ENCODE results near the gene HSH2D. TPM values are rescaled to one million over a fixed set of nuclear protein-coding genes. Genes with fewer than 3 reads are reported as not detected.

The HSH2D gene
- total RNA-seq, 2 donors from 2014 or later, result 0.66 to 0.68 TPM

DNA sequence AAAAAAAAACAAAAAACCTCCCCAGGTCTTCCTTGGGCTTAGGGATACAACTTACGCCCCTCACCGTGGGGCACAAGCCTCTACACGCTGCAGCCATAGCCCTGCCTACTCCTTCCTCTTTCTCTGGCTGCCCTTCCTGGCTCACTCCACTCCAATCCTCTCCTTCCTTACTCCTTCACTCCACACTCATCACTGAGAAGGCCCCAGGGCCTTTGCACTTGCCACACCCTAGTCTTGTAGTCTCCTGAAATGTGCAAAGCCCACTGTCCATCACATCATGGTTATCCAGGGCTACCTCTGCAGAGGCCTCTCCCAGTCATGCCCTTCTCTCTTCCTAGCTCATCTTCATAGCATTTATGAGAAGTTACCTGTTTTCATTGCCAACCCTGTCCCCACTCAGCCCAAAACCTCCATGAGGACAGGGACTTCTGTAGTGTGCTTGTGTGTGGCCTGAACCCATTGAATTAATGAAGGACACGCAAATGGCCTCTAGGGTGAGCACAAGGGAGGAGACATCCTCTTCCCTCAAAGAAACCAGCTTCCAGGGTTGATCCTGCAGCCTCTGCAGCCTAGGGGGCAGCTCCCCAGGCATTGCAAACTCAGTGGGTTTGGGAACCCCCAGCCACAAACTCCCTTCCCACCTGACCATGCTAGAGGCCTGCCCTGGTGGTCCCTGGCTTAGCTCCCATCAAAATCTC lies 7.9 kb upstream of the HSH2D start:
- no peak overlapping the region for H3K4me3 ChIP-seq (ENCODE audit: low read length)
- no peak overlapping the region for H3K27ac Mint-ChIP-seq
- peaks cover 1% of the 10 kb centered on the region for H3K9me3 Mint-ChIP-seq
- H3K9me3 ChIP-seq (ENCODE audit: control insufficient read depth, low read length), result no peaks in the 10 kb centered on the region
- no peak overlapping the region for H3K9ac ChIP-seq (ENCODE audit: extremely low read depth, low read length, poor library complexity, severe bottlenecking)
- no peak overlapping the region for H3K4me3 Mint-ChIP-seq
- H3K27me3 ChIP-seq (ENCODE audit: control insufficient read depth, insufficient read depth, low read length, poor library complexity, severe bottlenecking), result no peaks in the 10 kb centered on the region
- no peaks in the 10 kb centered on the region for H3K4me1 ChIP-seq (ENCODE audit: control insufficient read depth, insufficient read depth, low read length)
- WGBS, 2 experiments (ENCODE audit: insufficient coverage in 1 of 2, insufficient read length in 1 of 2), result 65 to 72% methylated on average over 4 of the region's 4 CpGs
- no peak overlapping the region for H3K27ac ChIP-seq (ENCODE audit: low read depth, low read length)
- H3K36me3 ChIP-seq (ENCODE audit: control insufficient read depth, insufficient read depth, low read length), result peaks cover 39% of the 10 kb centered on the region
- H3K36me3 Mint-ChIP-seq (ENCODE audit: low read depth), result peaks cover 43% of the 10 kb centered on the region
- H3K4me1 Mint-ChIP-seq, result no peaks in the 10 kb centered on the region
- H3K27me3 Mint-ChIP-seq (ENCODE audit: insufficient read depth), result peaks cover 12% of the 10 kb centered on the region
- no peak for DNase-seq
- TF ChIP-seq, protein P1, sequence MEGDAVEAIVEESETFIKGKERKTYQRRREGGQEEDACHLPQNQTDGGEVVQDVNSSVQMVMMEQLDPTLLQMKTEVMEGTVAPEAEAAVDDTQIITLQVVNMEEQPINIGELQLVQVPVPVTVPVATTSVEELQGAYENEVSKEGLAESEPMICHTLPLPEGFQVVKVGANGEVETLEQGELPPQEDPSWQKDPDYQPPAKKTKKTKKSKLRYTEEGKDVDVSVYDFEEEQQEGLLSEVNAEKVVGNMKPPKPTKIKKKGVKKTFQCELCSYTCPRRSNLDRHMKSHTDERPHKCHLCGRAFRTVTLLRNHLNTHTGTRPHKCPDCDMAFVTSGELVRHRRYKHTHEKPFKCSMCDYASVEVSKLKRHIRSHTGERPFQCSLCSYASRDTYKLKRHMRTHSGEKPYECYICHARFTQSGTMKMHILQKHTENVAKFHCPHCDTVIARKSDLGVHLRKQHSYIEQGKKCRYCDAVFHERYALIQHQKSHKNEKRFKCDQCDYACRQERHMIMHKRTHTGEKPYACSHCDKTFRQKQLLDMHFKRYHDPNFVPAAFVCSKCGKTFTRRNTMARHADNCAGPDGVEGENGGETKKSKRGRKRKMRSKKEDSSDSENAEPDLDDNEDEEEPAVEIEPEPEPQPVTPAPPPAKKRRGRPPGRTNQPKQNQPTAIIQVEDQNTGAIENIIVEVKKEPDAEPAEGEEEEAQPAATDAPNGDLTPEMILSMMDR (conservative IDR thresholded peaks at IDR 0.05), result no peak

DNA sequence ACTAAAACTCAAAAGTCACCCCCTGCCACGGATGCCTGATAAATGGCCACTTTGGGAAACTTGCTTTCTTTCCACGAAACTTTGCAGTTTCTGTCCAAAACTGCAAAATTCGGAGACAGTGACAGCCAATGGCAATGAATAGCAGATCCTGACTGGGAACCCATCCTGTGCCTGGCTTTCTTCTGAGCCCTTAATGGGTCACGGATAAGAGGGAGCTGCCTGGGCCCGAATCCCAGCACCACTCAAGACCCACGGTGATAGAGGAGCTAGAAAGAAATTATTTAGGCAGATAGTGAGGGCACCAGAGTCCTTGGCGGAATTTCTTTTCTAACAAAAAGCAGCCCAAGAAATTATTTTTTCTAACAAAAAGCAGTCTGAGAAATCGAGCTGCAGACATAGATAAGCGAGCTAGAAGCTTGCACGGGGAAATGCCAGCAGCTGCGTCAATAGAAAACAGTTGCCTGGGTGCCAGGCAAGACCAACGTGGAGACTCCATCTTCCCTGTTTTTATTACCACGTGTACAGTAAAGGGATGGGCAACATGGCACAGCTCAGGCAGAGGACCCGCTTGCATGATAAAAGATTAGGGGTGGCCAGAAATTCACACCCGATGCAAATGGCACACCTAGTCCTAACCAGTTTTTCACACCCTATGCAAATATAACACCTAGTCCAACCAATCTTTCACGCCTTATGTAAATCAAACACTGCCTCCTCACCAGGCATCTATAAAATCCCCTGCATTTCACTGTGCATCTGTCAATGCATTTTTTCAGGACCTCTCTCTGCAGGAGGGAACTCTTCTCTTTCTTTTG lies 7.1 kb upstream of the HSH2D start:
- Mint-ChIP-seq H3K4me3 (no peak overlapping the region), H3K9me3 (peaks cover 1% of the 10 kb centered on the region), H3K27ac (no peak overlapping the region), H3K27me3 (ENCODE audit: insufficient read depth) (peaks cover 12% of the 10 kb centered on the region), H3K36me3 (ENCODE audit: low read depth) (peaks cover 37% of the 10 kb centered on the region), H3K4me1 (no peaks in the 10 kb centered on the region)
- Histone ChIP-seq H3K27me3 (ENCODE audit: control insufficient read depth, insufficient read depth, low read length, poor library complexity, severe bottlenecking) (no peaks in the 10 kb centered on the region), H3K36me3 (ENCODE audit: control insufficient read depth, insufficient read depth, low read length) (peaks cover 32% of the 10 kb centered on the region), H3K27ac (ENCODE audit: low read depth, low read length) (no peak overlapping the region), H3K4me3 (ENCODE audit: low read length) (no peak overlapping the region), H3K4me1 (ENCODE audit: control insufficient read depth, insufficient read depth, low read length) (no peaks in the 10 kb centered on the region), H3K9ac (ENCODE audit: extremely low read depth, low read length, poor library complexity, severe bottlenecking) (no peak overlapping the region), H3K9me3 (ENCODE audit: control insufficient read depth, low read length) (no peaks in the 10 kb centered on the region)
- TF ChIP-seq, protein P1 (conservative IDR thresholded peaks at IDR 0.05), result no peak
- 65 to 72% methylated on average over 14 to 16 of the region's 16 CpGs for WGBS, 2 experiments (ENCODE audit: insufficient coverage in 1 of 2, insufficient read length in 1 of 2)
- DNase-seq, result peak; percentile 60

DNA sequence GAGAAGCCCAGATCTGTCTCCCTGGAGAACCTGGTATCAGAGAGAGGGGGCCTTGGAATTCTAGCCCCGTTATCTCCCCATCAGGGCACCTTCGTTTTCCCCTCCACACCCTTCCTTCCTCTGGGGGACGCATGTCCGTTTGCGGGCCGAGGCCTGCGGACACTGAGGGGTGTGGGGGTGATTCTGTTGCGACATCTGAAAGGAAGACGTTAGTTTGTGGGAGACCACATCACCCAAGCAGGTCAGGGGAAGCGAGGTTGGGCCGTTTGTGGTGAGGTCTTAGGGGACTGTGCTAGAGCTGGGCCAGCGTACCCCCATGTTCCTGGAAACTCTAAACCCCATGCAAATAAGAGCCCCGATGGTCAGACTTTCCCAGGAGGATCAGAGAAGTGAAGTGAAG lies 3.7 kb upstream of the HSH2D start:
- Histone ChIP-seq H3K4me1 (ENCODE audit: control insufficient read depth, insufficient read depth, low read length) (no peaks in the 10 kb centered on the region), H3K27ac (ENCODE audit: low read depth, low read length) (no peak overlapping the region), H3K4me3 (ENCODE audit: low read length) (no peak overlapping the region), H3K9me3 (ENCODE audit: control insufficient read depth, low read length) (no peaks in the 10 kb centered on the region), H3K36me3 (ENCODE audit: control insufficient read depth, insufficient read depth, low read length) (no peaks in the 10 kb centered on the region), H3K27me3 (ENCODE audit: control insufficient read depth, insufficient read depth, low read length, poor library complexity, severe bottlenecking) (no peaks in the 10 kb centered on the region), H3K9ac (ENCODE audit: extremely low read depth, low read length, poor library complexity, severe bottlenecking) (no peak overlapping the region)
- H3K27me3 Mint-ChIP-seq (ENCODE audit: insufficient read depth), result peaks cover 12% of the 10 kb centered on the region
- TF ChIP-seq, protein P1 (conservative IDR thresholded peaks at IDR 0.05), result no peak
- DNase-seq, result no peak
- no peak overlapping the region for H3K27ac Mint-ChIP-seq
- H3K36me3 Mint-ChIP-seq (ENCODE audit: low read depth), result peaks cover 4% of the 10 kb centered on the region
- peaks cover 1% of the 10 kb centered on the region for H3K9me3 Mint-ChIP-seq
- no peak overlapping the region for H3K4me3 Mint-ChIP-seq
- H3K4me1 Mint-ChIP-seq, result peaks cover 2% of the 10 kb centered on the region
- WGBS, 2 experiments (ENCODE audit: insufficient coverage in 1 of 2, insufficient read length in 1 of 2), result 83 to 84% methylated on average over 5 to 13 of the region's 13 CpGs

All from endodermal cell (in vitro differentiated cells).